Ovary (tissue), 9 donors: ENCODE data around the gene HIP1. TPM values are rescaled to one million over a fixed set of nuclear protein-coding genes. Genes with fewer than 3 reads are reported as not detected.

Source experiments
- DNase-seq, 5 donors: peaks; one replicate each; pipeline ENCODE4 v3.0.0-alpha.2; 2019 to 2020
- H3K27ac ChIP-seq, 2 donors: fragments of 200-600 bp; one replicate each; pipeline versions ENCODE4 v1.5.1 to v1.8.0; 2019 to 2022
- H3K27me3 ChIP-seq: fragments of 200-600 bp; one replicate; pipeline ENCODE4 v1.8.0; 2022
- H3K36me3 ChIP-seq: fragments of 200-600 bp; sonication (generic); one replicate; pipeline ENCODE4 v1.5.1; 2019
- H3K4me1 ChIP-seq: one replicate; pipeline ENCODE4 v1.8.1; 2013; ENCODE audit warnings: mild to moderate bottlenecking, moderate library complexity; ENCODE audit not compliant: insufficient read depth
- H3K4me3 ChIP-seq: fragments of 200-600 bp; sonication (generic); one replicate; pipeline ENCODE4 v1.5.1; 2017
- H3K9me3 ChIP-seq, 2 donors: fragments of 200-600 bp in 1 of 2; sonication (generic) in 1 of 2; one replicate each; pipeline versions ENCODE4 v1.5.1 to v1.8.1; 2013 to 2019; ENCODE audit warnings: mild to moderate bottlenecking in 1 of 2, moderate library complexity in 1 of 2
- EP300 ChIP-seq: sonication (generic); formaldehyde crosslinking; IDR thresholded peaks from one replicate; pipeline ENCODE4 v1.6.1; 2017; ENCODE audit warnings: antibody characterized with exemption
- POLR2A ChIP-seq: fragments of 450-650 bp; IDR thresholded peaks from one replicate; pipeline ENCODE4 v1.6.1; 2017; ENCODE audit warnings: antibody characterized with exemption, mild to moderate bottlenecking, moderate library complexity
- WGBS, 3 donors: extraction: QIAGEN DNeasy Blood & Tissue Kit in 1 of 3; methylation state at CpG; one replicate each; pipeline versions ENCODE4 v1.1.5 to v1.1.7; 2013 to 2017; 5-methylcytosine and 5-hydroxymethylcytosine counted together
- intact Hi-C, 4 donors: fragments of 100-400 bp; cut with DNase I; formaldehyde crosslinking; loops; one replicate each; pipeline versions ENCODE4 v1.11.0 to v1.15.1; 2022 to 2023
- polyA plus RNA-seq, 2 donors: library from polyadenylated mRNA; stranded (reverse); fragments of 200-250 nt in 1 of 2; fragments of 350-450 nt in 1 of 2; fragmentation: Illumina TruSeq in 1 of 2; extraction: RNeasy Lipid Tissue Mini Kit (QIAGEN cat#74804) in 1 of 2; gene quantifications; one replicate each; pipeline ENCODE4 v1.2.3, GENCODE V29; 2013 to 2014
- total RNA-seq, 7 donors: library from RNA; depleted of rRNA in 2 of 7; stranded (reverse); fragments of >200 nt in 2 of 7; fragmentation: NEBNext Ultra II Directional in 3 of 7; extraction: Animal tissue kit (Norgen Biotek cat#: 25700) in 3 of 7; gene quantifications; one replicate each; pipeline versions ENCODE4 v1.1.0 to v1.2.4, GENCODE V29; 2016 to 2023
- TF ChIP-seq, protein P1 (sequence below), 3 donors: fragments of 450-650 bp in 2 of 3; fragments of 200-600 bp in 1 of 3; IDR thresholded peaks; one replicate each; pipeline versions ENCODE4 v1.5.1 to v1.8.0; 2016 to 2022; ENCODE audit warnings: antibody characterized with exemption in 3 of 3, mild to moderate bottlenecking in 1 of 3
- donor health status: DM: no; HTN: no; CAD: no; lungs with moderate emphysema.
- donor health status: DM: no; HTN: no; CAD: no.
- donor health status: Bipolar disorder and iron deficiency.
- donor health status: DM: yes; HTN: yes; CAD: no.
- donor health status: DM: no; HTN: no; CAD: no.
- donor health status: DM: yes; HTN: yes; CAD: no.

HIP1 gene
- total and polyA plus RNA-seq, 9 donors: 9.4 to 31.4 (median 16.8) TPM

DNA sequence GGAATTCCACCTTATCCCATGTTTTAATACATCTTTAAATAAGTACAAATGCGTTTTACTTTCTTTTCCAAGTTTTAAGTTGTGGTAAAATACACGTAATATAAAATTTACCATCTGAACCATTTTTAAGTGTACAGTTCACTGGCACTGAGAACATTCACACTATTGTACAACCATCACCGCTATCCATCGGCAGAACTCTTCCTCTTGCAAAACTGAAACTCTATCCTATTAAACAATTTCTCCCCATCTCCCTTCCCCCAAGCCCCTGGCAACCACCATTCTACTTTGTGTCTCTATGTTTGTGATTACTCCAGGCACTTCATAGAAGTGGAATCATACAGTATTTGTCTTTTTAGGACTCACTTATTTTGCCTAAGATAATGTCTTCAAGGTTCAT, 33.8 kb downstream of the HIP1 start:
- Histone ChIP-seq H3K27me3 (no peaks in the 10 kb centered on the region), H3K4me1 (no peaks in the 10 kb centered on the region), H3K36me3 (no peaks in the 10 kb centered on the region), H3K9me3 (no peaks in the 10 kb centered on the region), H3K27ac (no peak overlapping the region), H3K4me3 (no peak overlapping the region)
- intact Hi-C loops: no loop called here
- no peak for DNase-seq
- 61 to 66% (median 65%) methylated on average over 4 of the region's 4 CpGs for WGBS, 3 donors
- TF ChIP-seq, protein P1, sequence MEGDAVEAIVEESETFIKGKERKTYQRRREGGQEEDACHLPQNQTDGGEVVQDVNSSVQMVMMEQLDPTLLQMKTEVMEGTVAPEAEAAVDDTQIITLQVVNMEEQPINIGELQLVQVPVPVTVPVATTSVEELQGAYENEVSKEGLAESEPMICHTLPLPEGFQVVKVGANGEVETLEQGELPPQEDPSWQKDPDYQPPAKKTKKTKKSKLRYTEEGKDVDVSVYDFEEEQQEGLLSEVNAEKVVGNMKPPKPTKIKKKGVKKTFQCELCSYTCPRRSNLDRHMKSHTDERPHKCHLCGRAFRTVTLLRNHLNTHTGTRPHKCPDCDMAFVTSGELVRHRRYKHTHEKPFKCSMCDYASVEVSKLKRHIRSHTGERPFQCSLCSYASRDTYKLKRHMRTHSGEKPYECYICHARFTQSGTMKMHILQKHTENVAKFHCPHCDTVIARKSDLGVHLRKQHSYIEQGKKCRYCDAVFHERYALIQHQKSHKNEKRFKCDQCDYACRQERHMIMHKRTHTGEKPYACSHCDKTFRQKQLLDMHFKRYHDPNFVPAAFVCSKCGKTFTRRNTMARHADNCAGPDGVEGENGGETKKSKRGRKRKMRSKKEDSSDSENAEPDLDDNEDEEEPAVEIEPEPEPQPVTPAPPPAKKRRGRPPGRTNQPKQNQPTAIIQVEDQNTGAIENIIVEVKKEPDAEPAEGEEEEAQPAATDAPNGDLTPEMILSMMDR (IDR thresholded peaks at IDR 0.05): no peak
- TF ChIP-seq POLR2A (no peak), EP300 (no peak)

DNA sequence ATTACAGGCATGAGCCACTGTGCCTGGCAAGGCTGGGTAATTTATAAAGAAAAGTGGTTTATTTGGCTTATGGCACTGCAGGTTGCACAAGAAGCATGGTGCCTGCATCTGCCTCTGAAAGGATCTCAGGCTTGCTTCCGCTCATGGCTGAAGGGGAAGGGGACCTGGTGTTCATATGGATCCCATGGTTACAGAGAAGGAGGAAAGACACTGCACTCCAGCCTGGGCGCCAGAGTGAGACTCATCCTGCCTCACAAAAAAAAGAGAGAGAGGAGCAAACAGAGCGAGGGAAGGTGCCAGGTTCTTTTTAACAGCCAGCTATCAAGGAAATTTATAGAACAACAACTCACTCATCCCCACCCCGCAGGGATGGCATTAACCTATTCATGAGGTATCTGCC, 36.2 kb downstream of the HIP1 start:
- H3K4me1 ChIP-seq: no peaks in the 10 kb centered on the region
- TF ChIP-seq EP300 (no peak), POLR2A (no peak)
- TF ChIP-seq, protein P1 (IDR thresholded peaks at IDR 0.05): no peak
- no peak for DNase-seq
- no peak overlapping the region for H3K27ac ChIP-seq
- intact Hi-C loops: no loop called here
- H3K4me3 ChIP-seq: no peak overlapping the region
- no peaks in the 10 kb centered on the region for H3K9me3 ChIP-seq
- no peaks in the 10 kb centered on the region for H3K27me3 ChIP-seq
- WGBS, 3 donors: 88 to 93% (median 92%) methylated on average over 4 of the region's 4 CpGs
- H3K36me3 ChIP-seq: no peaks in the 10 kb centered on the region

DNA sequence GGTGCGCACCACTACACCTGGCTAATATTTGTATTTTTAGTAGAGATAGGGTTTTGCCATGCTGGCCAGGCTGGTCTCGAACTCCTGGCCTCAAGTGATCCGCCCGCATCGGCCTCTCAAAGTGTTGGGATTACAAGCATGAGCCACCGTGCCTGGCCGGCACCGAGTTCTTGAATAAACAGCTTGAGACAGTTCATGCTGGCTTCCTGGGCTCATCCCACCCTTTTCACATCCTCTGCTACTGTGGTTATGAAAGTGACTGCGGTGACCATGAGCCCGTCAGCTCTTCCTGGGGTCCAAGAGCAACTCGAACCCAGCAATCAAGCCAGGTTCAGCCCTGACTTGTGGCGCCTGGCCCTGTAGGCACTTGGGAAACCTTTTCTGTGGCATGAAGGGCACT, 38.7 kb downstream of the HIP1 start:
- intact Hi-C loops: no loop called here

DNA sequence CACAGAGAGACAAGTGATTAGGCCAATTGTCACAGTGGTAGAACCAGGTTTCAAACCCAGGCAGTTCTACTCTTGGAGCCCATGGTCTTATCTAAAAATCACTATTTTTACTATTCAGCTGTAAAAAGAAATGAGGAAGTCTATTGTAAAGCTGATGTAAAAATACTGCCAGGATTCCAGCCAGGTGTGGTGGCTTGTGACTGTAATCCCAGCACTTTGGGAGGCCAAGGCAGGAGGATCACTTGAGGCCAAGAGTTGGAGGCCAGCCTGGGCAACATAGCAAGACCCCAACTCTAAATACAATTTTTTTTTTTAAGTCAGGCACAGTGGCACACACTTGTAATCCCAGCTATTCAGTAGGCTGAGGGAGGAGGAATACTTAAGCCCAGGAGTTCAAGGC, 40.4 kb downstream of the HIP1 start:
- H3K4me1 ChIP-seq: peaks cover 4% of the 10 kb centered on the region
- no peaks in the 10 kb centered on the region for H3K9me3 ChIP-seq
- intact Hi-C loops: no loop called here
- H3K27me3 ChIP-seq: no peaks in the 10 kb centered on the region
- H3K36me3 ChIP-seq: no peaks in the 10 kb centered on the region
- H3K4me3 ChIP-seq: no peak overlapping the region
- H3K27ac ChIP-seq: no peak overlapping the region
- no peak for TF ChIP-seq POLR2A
- TF ChIP-seq, protein P1 (IDR thresholded peaks at IDR 0.05): no peak
- no peak for TF ChIP-seq EP300
- DNase-seq: no peak

More for the DNA sequence above, 38.7 kb downstream of the HIP1 start:
- no peaks in the 10 kb centered on the region for H3K9me3 ChIP-seq
- no peaks in the 10 kb centered on the region for H3K36me3 ChIP-seq
- H3K4me3 ChIP-seq: no peak overlapping the region
- no peak for TF ChIP-seq POLR2A
- TF ChIP-seq EP300: no peak
- TF ChIP-seq, protein P1 (IDR thresholded peaks at IDR 0.05): no peak
- no peak overlapping the region for H3K27ac ChIP-seq
- DNase-seq: no peak
- H3K27me3 ChIP-seq: no peaks in the 10 kb centered on the region
- 92 to 95% (median 95%) methylated on average over 12 of the region's 12 CpGs for WGBS, 3 donors
- H3K4me1 ChIP-seq: peaks cover 2% of the 10 kb centered on the region
